Measurements from ENCODE around the gene DICER1. TPM values are rescaled to one million over a fixed set of nuclear protein-coding genes. Genes with fewer than 3 reads are reported as not detected.
"Not testable (repeated sequence)": the region's sequence is repeated elsewhere in the genome, so short reads cannot be mapped to it uniquely, and the experiment has no call there.

Gene DICER1
- polyA plus RNA-seq, 2 of the 4 experiments (the other 2 are of a cell fraction) = 14.1 to 46.3 TPM

DNA sequence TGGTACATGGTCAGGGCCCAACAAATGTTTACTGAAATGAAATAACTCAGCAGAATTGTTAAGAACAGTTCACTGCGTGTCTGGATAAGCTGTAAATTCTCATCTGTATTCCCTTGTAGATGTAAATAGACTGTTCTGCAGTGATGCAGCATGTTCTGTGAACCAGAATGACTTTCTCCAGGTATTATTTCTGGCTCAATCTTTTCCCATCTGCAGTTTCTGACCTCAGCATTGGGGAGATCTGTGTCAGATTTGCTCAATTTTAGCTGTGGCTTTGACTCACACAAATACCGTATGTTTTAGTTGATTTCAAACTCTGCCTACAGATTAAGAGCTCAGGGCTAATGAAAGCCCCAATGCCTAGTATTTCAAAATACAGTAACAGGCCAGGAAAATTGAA lies 49.2 kb upstream of the DICER1 start:
- Histone ChIP-seq H3K4me3 (no peak overlapping the region), H3K27ac (no peak overlapping the region), H3K9me3 (peaks cover 11% of the 10 kb centered on the region; the same call in 2 of the 3 replicates), H3K4me1 (no peaks in the 10 kb centered on the region), H3K4me2 (no peak overlapping the region)
- FAIRE-seq (no peak), DNase-seq (ENCODE audit: low read depth in 1 of 2, low spot score in 1 of 2) (no peak), ATAC-seq (no peak)
- 98% methylated on average over 2 of the region's 2 CpGs for WGBS (ENCODE audit: missing lambda C conversion rate)
- CTCF ChIA-PET = no interaction called here
- POLR2A ChIA-PET = no interaction called here
- TF ChIP-seq TFCP2L1 (CRISPR knock-in tag; IDR thresholded peaks at IDR 0.05) (no peak), ATOH8 (CRISPR knock-in tag; IDR thresholded peaks at IDR 0.05; ENCODE audit: low read depth) (no peak), CTCF (IDR thresholded peaks at IDR 0.05) (no peak), SREBF2 (IDR thresholded peaks at IDR 0.05) (no peak), RAD21 (conservative IDR thresholded peaks at IDR 0.05 in 1 of 2, IDR thresholded peaks at IDR 0.05 in 1 of 2) (no peak)
- TF ChIP-seq, protein P1, sequence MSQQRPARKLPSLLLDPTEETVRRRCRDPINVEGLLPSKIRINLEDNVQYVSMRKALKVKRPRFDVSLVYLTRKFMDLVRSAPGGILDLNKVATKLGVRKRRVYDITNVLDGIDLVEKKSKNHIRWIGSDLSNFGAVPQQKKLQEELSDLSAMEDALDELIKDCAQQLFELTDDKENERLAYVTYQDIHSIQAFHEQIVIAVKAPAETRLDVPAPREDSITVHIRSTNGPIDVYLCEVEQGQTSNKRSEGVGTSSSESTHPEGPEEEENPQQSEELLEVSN (IDR thresholded peaks at IDR 0.05; ENCODE audit: borderline replicate concordance, low read depth) = no peak

DNA sequence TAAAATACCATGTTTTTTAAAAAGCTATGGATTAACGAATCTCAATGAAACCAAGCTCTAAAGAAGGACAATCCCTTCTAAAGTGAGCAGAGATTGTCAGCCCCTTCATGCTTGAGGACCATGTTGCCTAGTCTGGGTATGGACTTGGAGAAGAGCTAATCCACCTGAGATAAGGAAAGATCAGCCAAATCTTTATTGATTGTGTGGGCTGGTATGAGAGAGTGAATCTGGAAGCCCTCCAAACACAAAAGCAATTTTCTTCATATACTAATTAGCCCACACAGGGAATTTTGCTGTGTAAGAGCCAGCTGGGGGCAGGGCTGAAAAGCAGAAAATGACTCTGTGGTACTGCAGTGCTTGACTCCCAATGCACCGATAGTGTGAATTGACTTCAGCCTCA lies 47.4 kb upstream of the DICER1 start:
- POLR2A ChIA-PET = no interaction called here
- no peak for TF ChIP-seq POLR2A (IDR thresholded peaks at IDR 0.05; ENCODE audit: low read length)
- no peak for TF ChIP-seq MAFK (IDR thresholded peaks at IDR 0.05; ENCODE audit: partially characterized antibody)
- no peak for TF ChIP-seq JUN (IDR thresholded peaks at IDR 0.05)
- TF ChIP-seq FOXS1 (CRISPR knock-in tag; IDR thresholded peaks at IDR 0.05) = no peak
- no peak for TF ChIP-seq RARB (CRISPR knock-in tag; IDR thresholded peaks at IDR 0.05)
- TF ChIP-seq POLR2AphosphoS2 (conservative IDR thresholded peaks at IDR 0.05; ENCODE audit: low read length) = no peak
- TF ChIP-seq GATA3 (IDR thresholded peaks at IDR 0.05; ENCODE audit: borderline replicate concordance) = no peak
- no peak for TF ChIP-seq NFE2L2 (conservative IDR thresholded peaks at IDR 0.05; ENCODE audit: low read length)
- TF ChIP-seq, protein P2, sequence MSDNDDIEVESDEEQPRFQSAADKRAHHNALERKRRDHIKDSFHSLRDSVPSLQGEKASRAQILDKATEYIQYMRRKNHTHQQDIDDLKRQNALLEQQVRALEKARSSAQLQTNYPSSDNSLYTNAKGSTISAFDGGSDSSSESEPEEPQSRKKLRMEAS (IDR thresholded peaks at IDR 0.05) = no peak
- no peak for TF ChIP-seq NPAS2 (CRISPR knock-in tag; IDR thresholded peaks at IDR 0.05; ENCODE audit: borderline replicate concordance)
- TF ChIP-seq ATOH8 (CRISPR knock-in tag; IDR thresholded peaks at IDR 0.05; ENCODE audit: low read depth) = no peak
- TF ChIP-seq RCOR1 (IDR thresholded peaks at IDR 0.05; ENCODE audit: low read depth, low read length) = no peak
- no peak for TF ChIP-seq NR3C1 (IDR thresholded peaks at IDR 0.05)
- TF ChIP-seq CHD2 (IDR thresholded peaks at IDR 0.05; ENCODE audit: low read length, partially characterized antibody) = no peak
- TF ChIP-seq ZSCAN20 (CRISPR knock-in tag; IDR thresholded peaks at IDR 0.05) = no peak
- TF ChIP-seq HDAC2 (IDR thresholded peaks at IDR 0.05) = no peak
- TF ChIP-seq, protein P1 (IDR thresholded peaks at IDR 0.05; ENCODE audit: borderline replicate concordance, low read depth) = no peak
- 56% methylated on average over 2 of the region's 2 CpGs for WGBS (ENCODE audit: missing lambda C conversion rate)
- ATAC-seq = no peak
- no peaks in the 10 kb centered on the region for H3K4me1 ChIP-seq
- no peak overlapping the region for H3K27ac ChIP-seq
- no peak for FAIRE-seq
- no peak for DNase-seq (ENCODE audit: low read depth in 1 of 2, low spot score in 1 of 2)
- no peak overlapping the region for H3K4me3 ChIP-seq
- no peak overlapping the region for H3K4me2 ChIP-seq
- peaks cover 11% of the 10 kb centered on the region; the same call in 2 of the 3 replicates for H3K9me3 ChIP-seq
- CTCF ChIA-PET = no interaction called here

DNA sequence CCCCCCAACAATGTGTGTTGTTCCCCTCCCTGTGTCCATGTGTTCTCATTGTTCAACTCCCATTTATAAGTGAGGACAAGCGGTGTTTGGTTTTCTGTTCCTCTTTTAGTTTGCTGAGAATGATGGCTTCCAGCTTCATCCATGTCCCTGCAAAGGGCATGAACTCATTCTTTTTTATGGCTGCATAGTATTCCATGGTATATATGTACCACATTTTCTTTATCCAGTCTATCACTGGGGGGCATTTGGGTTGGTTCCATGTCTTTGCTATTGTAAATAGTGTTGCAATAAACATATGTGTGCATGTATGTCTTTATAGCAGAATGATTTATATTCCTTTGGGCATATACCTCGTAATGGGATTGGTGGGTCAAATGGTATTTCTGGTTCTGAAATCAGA lies 44.4 kb upstream of the DICER1 start:
- DNase-seq (ENCODE audit: low read depth in 1 of 2, low spot score in 1 of 2); FAIRE-seq; CTCF ChIA-PET; POLR2A ChIA-PET; ATAC-seq; H3K27ac ChIP-seq; H3K4me3 ChIP-seq; H3K4me1 ChIP-seq; H3K4me2 ChIP-seq: not testable (repeated sequence)
- peaks cover 11% of the 10 kb centered on the region; the same call in 2 of the 3 replicates for H3K9me3 ChIP-seq
- 87% methylated on average over 2 of the region's 2 CpGs for WGBS (ENCODE audit: missing lambda C conversion rate)

Measured in A549 (cell line).